GM19193 (cell line): ENCODE data around the gene IDH1.
A peak's percentile ranks its signal among the peaks of the same experiment; 100 is the strongest.

Source experiments
- POLR2A ChIP-seq: IDR thresholded peaks from 4 replicates; pipeline ENCODE4 v1.6.1; 2011; ENCODE audit not compliant: insufficient read depth, insufficient read length; ENCODE audit errors: extremely low read depth

Gene IDH1

DNA sequence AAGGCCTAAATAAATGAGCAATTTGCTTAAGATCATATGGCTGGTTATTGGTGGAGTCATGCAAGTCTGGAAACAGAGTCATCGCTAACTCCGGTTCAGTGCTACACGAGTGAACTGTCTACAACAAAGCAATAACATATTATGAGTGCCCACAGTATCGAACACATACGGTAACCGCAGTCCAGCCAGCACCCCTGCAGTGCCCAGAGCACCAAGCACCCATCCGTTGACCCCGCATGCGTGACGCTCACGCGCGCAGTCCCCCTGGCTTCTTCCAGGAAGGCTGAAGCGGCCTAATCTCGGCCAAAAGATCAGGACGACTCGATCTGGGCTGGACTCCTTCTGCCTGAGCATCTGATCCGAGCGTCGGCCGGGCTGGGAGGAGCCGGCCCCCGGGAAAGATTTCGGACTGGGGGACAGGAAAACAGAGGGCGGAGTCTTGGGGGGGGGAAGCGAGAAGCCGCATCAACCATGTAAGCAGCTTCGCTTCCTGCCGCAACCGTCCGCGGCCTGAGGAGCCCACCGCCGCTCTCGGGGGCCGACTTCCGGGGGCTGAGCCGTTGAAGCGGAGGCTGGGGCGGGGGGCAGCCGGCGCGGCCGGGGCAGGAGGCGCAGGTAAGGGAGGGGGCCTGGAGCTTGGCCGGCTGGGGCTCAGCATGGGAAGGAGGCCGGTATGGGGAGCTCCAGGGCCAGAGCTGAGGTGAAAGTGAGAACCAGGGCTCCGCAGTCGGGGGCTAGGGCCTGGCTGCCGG is 11.1 kb upstream of the IDH1 start, which contains the start of gene PIKFYVE:
TSS of gene PIKFYVE (plus strand) at position 455 of the 752 bp plus-strand sequence. CDS start 5,265 bp downstream, outside the sequence.
- peak; percentile 77 for TF ChIP-seq POLR2A

DNA sequence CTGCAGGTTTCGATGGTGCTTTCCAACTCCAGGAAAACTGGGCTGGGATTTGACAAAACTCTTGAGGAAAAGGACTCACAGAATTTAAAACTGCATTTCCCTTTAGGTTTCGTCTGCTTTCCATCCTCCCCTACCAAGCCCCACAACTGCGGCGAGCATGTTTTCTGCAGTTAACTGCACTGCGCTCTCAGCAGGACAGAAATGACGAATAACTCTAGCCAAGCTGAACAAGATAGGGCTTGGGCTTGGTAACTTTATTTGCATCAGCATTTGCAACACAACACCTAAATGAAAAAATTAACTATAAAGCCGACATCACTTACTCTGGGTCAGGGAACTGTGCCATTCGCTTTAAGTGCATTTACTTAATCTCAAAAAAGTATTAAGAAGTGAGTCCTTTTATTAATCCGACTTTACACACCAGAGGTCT is 10.5 kb upstream of the IDH1 start:
- no peak for TF ChIP-seq POLR2A

DNA sequence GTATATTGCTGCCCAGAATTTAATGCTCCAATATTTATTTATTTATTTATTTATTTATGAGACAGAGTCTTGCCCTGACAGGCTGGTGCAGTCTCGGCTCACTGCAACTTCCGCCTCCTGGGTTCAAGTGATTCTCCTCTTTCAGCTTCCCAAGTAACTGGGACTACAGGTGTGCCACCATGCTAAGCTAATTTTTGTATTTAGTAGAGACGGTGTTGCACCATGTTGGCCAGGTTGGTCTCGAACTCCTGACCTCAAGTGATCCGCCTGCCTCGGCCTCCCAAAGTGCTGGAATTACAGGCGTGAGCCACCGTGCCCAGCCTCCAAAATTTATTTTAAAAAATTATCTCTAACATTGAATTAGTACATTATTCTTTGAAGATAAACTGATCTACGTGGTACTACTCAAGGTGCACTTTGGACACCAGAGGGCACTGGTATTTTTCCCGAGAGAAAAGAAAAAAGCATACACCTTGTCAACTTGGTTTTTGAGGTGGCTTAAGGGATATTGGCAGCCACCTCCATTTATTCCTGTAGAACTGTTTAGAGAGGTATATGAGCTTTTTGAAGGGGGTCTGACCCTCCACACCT is 1.4 kb upstream of the IDH1 start:
- no peak for TF ChIP-seq POLR2A

DNA sequence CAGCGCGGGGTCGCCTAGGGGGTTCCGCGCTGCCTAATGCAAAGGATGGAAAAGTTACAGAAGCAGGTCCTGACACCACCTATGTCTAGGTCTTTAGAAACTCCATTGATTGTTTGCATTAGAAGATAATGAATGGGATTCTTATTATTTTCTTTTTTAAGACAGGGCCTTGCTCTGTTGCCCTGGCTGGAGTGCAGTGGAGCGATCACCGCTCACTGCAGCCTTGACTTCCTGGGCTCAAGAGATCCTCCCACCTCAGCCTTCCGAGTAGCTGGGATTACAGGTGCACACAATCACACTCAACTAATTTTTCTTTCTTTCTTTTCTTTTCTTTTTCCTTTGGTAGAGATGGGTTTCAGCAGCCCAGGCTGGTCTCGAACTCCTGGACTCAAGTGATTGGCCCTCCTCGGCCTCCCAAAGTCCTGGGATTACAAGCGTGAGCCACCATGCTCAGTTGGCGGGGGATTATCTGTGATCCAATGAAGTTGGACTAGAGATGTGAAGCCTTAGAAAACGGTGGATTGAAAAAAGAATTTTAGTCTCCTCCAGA is 761 bp upstream of the IDH1 start:
- no peak for TF ChIP-seq POLR2A

DNA sequence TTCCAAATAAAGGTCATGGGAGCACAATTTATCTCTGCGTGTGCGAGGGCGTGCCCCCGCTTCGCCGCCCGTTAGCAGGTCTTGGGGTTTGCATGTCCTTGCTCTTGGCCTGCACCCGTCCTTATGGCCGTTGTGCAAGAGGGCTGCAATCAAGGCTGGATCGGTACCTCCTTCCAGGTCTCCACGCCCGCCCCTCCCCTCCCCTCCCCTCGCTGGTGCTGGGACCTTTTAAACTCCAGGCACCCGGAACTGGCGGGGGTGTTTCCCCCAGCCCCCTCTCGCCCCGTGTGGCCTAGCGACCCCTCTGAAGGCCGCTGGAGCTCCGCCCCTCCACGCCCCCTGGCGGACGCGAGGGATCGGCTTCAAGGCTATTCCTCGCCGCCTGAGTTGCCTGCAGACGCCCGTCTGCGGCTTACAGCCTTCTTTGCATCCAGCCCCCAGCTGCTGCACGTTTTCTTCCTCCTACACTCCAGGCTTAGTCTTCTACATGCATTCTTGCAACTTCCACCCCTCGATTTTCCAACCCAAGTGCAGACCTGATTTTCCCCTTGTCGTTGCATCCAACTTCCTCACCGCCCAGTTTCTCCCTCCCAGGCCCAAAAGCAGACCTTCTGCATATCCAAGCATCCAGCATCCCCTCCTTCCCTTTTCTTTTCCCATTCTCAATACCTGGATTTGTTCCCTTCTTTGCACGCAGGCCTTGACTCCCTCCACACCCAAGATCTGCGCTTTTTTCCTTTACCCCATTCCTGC is 577 bp downstream of the IDH1 start:
- no peak for TF ChIP-seq POLR2A

DNA sequence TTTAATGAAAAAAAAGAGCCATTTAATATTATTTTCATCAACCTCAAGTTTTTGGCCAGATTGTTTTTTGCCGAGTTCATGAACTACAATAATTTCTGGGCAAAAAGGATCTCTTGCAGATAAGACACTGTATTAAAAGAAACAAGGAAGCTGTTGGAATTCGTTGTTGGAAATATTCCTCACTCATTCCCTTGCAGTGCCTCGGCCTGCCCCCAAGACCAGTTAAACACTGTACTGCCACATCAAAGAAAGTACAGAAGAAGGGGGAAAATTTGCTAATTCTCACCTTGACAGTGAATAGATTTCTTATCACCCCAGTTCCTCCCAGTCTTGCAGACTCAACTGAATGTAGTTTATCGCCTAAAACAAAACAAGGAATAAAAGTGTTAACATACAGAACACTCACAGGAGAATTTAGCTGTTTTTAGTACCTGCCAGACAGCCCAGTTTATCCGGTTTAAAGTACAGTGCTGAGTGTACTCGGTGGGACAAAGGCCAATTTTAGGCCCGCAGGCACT is 1.2 kb downstream of the IDH1 start:
- no peak for TF ChIP-seq POLR2A

DNA sequence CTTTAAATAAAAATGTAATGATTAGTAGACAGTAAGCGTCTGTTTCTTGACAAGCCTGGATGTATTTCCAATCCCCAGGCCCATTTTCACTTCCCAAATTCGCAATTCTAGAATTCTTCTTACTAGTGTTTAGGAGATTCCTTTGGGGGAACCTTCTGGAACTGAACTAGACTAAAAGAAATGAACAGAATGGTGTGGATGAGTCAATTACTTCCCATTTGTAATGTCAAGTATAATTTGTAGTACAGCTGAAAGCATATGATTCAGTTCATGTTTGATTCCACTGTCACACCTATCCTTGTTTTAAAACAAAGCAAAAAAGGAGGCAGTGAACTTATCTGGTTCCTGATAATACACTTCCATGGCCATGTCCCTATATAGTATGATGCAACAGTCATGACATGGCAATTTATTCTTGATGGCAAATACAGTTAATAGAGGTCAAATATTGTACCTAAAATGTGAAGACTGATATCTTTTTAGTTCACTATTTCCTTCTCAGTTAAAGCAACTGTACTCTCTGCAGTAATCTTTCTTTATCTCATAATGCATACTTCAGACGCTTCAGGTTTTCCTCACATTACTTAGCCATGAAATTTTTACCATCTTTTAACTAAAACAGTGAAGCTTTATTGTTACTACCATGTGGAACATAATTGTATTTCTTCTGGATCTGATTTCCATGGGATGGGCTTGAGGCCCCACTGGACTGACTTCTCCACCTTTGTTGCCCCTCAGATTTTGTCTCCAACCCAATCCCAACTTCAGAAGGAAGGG is 2.0 kb downstream of the IDH1 start:
- TF ChIP-seq POLR2A = no peak

DNA sequence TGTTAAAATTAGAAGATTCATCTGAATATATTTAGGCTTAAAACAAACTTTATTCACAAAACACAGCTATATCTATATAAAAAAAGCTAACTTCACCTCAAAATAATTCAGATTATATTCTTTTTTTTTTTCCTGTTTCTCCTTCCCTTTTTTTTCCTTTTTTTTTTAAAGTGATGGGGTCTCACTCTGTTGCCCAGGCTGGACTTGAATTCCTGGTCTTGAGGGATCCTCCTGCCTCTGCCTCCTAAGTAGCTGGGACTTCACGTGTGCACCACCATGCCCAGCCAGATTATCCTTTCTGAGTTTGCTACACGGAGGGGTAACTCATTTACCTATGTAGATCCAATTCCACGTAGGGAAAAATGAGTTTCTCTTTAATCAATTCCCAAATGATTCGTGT is 3.8 kb downstream of the IDH1 start:
- TF ChIP-seq POLR2A = no peak

DNA sequence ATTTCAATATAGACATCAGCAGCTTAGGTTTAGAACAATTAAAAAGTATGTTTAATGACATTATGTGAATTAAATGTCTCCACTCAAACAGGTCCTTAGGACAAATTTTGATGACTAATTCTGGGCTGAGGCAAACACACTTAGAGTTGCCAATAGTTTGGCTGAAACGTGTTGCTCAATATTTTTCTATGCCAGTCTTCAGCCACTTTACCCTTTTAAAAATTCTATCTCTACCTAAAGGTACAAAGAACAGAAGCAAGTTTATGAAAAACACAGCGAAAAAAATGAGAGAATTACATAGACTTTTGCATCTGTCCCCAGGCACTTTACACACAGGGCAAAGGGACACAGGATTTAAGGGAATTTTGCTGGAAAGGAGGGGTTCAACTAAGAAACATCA is 4.5 kb downstream of the IDH1 start:
- no peak for TF ChIP-seq POLR2A

DNA sequence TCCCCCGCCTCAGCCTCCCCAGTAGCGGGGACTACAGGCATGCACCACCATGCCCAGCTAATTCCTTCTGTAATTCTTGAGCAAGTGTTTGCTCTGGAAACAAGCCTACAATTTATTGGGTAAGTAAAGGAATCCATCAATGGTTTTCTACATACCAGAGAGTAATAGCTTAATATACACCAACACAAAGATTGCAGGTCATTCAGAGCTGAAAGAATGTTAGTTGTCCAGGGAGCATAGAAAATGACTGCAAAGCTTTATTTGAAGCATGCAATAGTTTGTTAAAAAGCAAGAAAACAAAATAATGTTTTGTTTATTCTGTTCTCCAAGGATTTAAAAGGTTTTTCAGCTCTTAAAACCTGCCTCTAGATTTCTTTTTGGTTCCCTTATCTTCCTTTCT is 5.6 kb downstream of the IDH1 start:
- no peak for TF ChIP-seq POLR2A

DNA sequence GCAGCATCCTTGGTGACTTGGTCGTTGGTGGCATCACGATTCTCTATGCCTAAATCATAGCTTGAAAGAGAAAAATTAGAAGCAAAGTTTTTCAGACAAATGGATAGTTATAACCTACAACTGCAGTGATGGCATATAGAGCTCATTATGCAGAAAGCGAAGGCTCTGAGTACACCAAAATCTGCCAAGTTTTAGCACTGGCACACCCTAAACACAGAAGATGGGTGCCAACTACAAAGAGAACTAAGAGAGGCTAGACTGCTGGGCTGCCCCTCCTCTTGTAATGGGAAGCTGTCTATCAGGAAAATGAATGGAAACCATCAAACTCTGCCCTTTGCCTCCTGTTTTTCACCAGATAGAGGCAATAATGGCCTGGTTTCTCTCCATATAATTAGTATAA is 6.3 kb downstream of the IDH1 start:
- TF ChIP-seq POLR2A = no peak

DNA sequence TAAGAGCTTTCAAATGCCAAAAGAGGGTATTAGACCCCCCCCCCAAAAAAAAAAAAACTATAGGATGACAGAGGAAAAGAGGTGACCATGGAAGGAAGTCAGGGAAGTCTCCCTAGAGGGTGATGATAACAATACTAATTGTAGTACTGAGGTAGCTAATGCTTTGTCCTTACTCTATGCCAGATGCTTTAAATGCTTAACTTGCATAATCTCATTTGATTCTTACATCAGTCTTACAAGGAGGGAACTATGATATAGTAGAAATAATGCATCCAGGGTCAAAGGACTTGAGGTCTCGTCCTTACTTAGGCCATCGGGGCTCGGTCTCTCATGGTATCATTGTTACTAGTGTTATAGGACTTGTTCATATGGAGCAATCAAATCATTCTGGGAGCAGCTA is 9.1 kb downstream of the IDH1 start:
- no peak for TF ChIP-seq POLR2A

DNA sequence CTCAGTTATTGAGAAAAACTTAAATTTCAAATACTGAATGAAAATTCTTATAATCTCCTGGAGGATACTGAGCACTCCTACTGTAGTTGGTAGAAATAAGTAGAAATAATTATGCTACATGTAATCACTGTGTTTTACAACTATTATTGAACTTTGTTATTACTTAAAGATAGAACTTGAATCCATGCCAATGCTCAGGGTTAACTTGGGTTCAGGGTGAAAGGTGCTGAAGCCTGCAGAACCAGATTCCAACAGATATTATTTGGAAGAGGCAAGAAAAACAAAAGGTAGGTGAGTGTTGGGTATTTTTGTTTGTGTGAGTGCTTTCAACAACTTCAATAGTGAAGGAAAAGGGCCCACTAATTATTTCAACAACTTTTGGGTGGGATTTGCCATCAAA is 10.4 kb downstream of the IDH1 start:
- no peak for TF ChIP-seq POLR2A

DNA sequence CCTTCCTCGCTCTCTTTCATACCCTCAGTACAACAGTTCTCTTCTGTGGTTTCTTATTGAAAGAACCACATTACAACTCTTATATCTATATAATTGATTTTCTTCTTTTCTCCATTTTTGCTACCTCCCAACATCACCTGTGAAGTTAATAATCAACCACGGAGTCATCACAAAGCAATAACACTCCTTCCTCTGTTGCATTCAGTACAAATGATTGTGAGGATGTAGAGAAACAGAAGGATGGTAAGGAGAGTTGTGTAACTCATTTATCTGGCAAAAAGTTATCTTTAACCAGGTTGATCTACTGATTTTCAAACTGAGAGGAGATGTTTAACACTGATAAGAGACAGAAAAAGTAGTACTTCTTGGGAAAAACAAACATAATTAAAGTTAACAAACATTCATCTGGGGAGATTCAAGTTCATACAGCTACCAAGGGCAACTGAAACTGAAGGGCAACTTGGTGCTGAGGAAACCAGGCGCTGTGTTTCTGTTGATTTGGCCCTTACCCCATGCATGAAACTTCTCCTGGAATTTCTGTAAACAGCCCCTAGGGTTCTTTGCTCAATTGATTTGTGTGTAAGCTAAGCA is 14.2 kb downstream of the IDH1 start:
- TF ChIP-seq POLR2A = no peak

DNA sequence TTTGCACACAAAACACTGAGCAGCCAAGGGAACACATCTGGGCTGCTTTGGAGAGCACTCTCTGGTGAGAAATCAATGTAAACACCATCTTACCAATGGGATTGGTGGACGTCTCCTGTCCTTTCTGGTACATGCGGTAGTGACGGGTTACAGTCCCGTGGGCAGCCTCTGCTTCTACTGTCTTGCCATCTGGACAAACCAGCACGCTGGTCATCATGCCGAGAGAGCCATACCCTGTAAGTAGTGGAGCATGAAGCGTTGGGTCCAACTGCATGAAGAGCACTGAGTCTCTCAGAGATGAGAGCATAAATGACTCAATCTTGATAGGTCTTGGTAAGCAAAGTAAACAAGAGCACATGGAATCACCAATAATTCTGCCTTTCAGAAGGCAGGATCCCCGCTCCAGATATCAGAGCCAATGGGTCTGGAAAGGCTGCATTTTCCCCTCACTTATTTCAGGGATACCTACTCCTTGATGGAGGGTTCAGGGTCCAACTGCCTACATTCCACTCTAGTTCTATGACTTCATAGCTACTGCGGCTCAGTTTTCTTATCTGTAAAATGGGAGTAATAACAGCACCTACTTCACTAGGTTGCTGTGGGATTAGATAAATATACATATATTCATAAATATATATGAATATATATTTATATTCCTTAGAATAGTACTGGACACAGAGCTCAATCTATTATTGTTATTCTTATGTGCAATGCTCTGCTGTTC is 14.9 kb downstream of the IDH1 start:
- no peak for TF ChIP-seq POLR2A
